ENCODE results near the gene ZNF488.

ZNF488 gene

DNA sequence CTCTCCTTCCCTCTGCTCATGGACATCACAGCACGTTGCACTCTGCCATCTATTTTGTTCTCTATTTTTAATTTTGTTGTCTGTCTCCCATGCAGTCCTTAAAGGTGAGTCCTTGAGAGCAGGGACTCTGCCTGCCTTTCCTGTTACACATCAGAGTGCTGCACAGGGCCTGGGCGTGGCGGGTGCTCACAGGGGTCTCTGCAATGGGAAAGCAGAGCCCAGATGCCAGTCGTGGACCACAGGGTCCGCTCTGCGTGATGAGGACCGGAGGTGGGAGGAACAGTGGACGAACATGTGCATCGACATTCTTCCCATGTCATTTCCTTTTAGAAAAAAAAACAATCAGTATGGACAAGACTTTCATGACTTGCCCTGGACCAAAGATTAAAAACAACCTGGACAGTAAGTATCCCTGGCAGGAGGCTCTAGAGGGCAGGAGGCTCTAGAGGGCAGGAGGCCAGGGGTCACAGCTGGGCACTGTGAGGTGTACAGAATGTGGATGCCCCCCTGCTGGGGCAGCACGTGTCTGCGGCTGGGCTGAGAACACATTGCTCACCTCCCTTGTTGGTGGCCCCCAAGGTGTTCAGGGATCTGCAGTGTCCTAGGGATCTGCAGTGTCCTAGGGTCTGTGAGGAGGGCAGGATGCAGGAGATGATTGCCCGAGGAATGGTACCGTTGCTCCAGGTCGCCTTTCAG, 29.6 kb upstream of the ZNF488 start:
- Histone ChIP-seq H3K4me1 (ENCODE audit: insufficient read depth, low read length, poor library complexity, severe bottlenecking) (no peaks in the 10 kb centered on the region), H2AFZ (ENCODE audit: low read length) (no peak overlapping the region), H3K9me3 (ENCODE audit: insufficient read depth, low read depth, low read length) (no peaks in the 10 kb centered on the region), H3F3A (ENCODE audit: low read depth) (no peaks in the 10 kb centered on the region), H3K4me3 (ENCODE audit: low read length, poor library complexity, severe bottlenecking) (no peak overlapping the region), H3K27me3 (ENCODE audit: insufficient read depth, low read length, poor library complexity, severe bottlenecking) (no peaks in the 10 kb centered on the region), H3K36me3 (ENCODE audit: insufficient read depth, low read length) (no peaks in the 10 kb centered on the region), H4K20me1 (ENCODE audit: insufficient read depth, low read length, poor library complexity, severe bottlenecking) (no peaks in the 10 kb centered on the region), H3K9me2 (replicated peaks; ENCODE audit: low read depth, low read length) (no peaks in the 10 kb centered on the region), H3K79me2 (ENCODE audit: insufficient read depth, low read length) (no peaks in the 10 kb centered on the region), H3K4me2 (ENCODE audit: low read depth, low read length, poor library complexity, severe bottlenecking) (no peak overlapping the region), H3K9ac (ENCODE audit: low read depth, low read length, poor library complexity, severe bottlenecking) (no peak overlapping the region)
- TF ChIP-seq EZH2phosphoT487 (IDR thresholded peaks at IDR 0.05; ENCODE audit: borderline replicate concordance): no peak
- TF ChIP-seq, protein P1, sequence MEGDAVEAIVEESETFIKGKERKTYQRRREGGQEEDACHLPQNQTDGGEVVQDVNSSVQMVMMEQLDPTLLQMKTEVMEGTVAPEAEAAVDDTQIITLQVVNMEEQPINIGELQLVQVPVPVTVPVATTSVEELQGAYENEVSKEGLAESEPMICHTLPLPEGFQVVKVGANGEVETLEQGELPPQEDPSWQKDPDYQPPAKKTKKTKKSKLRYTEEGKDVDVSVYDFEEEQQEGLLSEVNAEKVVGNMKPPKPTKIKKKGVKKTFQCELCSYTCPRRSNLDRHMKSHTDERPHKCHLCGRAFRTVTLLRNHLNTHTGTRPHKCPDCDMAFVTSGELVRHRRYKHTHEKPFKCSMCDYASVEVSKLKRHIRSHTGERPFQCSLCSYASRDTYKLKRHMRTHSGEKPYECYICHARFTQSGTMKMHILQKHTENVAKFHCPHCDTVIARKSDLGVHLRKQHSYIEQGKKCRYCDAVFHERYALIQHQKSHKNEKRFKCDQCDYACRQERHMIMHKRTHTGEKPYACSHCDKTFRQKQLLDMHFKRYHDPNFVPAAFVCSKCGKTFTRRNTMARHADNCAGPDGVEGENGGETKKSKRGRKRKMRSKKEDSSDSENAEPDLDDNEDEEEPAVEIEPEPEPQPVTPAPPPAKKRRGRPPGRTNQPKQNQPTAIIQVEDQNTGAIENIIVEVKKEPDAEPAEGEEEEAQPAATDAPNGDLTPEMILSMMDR (conservative IDR thresholded peaks at IDR 0.05; ENCODE audit: low read length): no peak

DNA sequence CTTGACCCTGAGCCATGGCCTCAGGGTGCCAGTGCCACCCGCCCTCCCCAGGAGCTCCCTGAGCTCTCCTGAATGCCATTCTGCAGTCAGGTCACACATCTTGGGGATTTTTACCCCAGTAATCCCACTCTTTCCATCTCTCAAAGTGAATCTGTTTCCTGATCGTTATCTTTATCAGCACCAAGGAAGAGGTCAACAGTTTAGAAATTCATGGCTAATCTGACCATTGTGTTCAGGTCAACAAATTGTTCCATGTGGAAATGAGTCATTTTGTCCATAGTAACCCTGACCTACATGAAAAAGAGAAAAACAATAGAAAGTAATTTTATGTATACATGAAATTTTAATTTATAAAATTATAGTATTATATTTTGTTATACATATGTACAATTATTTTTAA, 28.8 kb upstream of the ZNF488 start:
- TF ChIP-seq, protein P1 (conservative IDR thresholded peaks at IDR 0.05; ENCODE audit: low read length): no peak
- Histone ChIP-seq H3K36me3 (ENCODE audit: insufficient read depth, low read length) (no peaks in the 10 kb centered on the region), H3K4me2 (ENCODE audit: low read depth, low read length, poor library complexity, severe bottlenecking) (no peak overlapping the region), H3K27me3 (ENCODE audit: insufficient read depth, low read length, poor library complexity, severe bottlenecking) (no peaks in the 10 kb centered on the region), H2AFZ (ENCODE audit: low read length) (no peak overlapping the region), H3K79me2 (ENCODE audit: insufficient read depth, low read length) (no peaks in the 10 kb centered on the region), H3F3A (ENCODE audit: low read depth) (no peaks in the 10 kb centered on the region), H3K9me3 (ENCODE audit: insufficient read depth, low read depth, low read length) (no peaks in the 10 kb centered on the region), H4K20me1 (ENCODE audit: insufficient read depth, low read length, poor library complexity, severe bottlenecking) (no peaks in the 10 kb centered on the region), H3K4me1 (ENCODE audit: insufficient read depth, low read length, poor library complexity, severe bottlenecking) (no peaks in the 10 kb centered on the region), H3K4me3 (ENCODE audit: low read length, poor library complexity, severe bottlenecking) (no peak overlapping the region), H3K9me2 (replicated peaks; ENCODE audit: low read depth, low read length) (no peaks in the 10 kb centered on the region), H3K9ac (ENCODE audit: low read depth, low read length, poor library complexity, severe bottlenecking) (no peak overlapping the region)

DNA sequence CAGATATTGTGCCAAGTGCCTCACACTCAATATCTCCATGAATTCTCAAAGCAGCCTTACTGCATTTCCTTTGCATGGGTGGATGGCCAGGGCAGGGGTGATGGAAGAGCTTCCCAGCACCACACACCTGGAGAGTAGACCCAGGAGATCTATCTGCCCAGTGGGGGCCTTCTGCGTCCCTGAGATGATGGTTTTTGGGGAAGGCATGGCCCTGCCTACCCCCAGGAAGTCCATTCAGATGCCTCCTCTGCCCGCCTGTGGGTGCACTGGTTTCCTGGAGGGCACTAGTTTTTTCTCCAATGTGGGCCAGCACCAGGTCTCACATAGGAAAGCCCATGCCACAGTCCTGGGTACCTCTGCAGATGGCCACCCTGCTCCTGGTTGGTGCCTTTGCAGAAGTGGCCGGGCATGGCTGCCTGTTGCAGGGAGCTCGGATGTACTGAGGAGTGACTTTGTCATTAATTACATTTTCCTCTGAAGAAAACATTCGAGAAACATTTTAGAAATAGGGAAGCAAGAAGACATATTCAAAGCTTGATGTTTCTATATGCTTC, 28.2 kb upstream of the ZNF488 start:
- H3K27me3 ChIP-seq (ENCODE audit: insufficient read depth, low read length, poor library complexity, severe bottlenecking): no peaks in the 10 kb centered on the region
- H3K4me2 ChIP-seq (ENCODE audit: low read depth, low read length, poor library complexity, severe bottlenecking): no peak overlapping the region
- no peaks in the 10 kb centered on the region for H3F3A ChIP-seq (ENCODE audit: low read depth)
- no peak overlapping the region for H3K4me3 ChIP-seq (ENCODE audit: low read length, poor library complexity, severe bottlenecking)
- no peak overlapping the region for H2AFZ ChIP-seq (ENCODE audit: low read length)
- no peak overlapping the region for H3K9ac ChIP-seq (ENCODE audit: low read depth, low read length, poor library complexity, severe bottlenecking)
- H3K4me1 ChIP-seq (ENCODE audit: insufficient read depth, low read length, poor library complexity, severe bottlenecking): no peaks in the 10 kb centered on the region
- no peaks in the 10 kb centered on the region for H3K79me2 ChIP-seq (ENCODE audit: insufficient read depth, low read length)
- no peaks in the 10 kb centered on the region for H4K20me1 ChIP-seq (ENCODE audit: insufficient read depth, low read length, poor library complexity, severe bottlenecking)
- no peaks in the 10 kb centered on the region for H3K9me2 ChIP-seq (replicated peaks; ENCODE audit: low read depth, low read length)
- H3K9me3 ChIP-seq (ENCODE audit: insufficient read depth, low read depth, low read length): no peaks in the 10 kb centered on the region
- TF ChIP-seq, protein P1 (conservative IDR thresholded peaks at IDR 0.05; ENCODE audit: low read length): no peak
- no peak for TF ChIP-seq EZH2phosphoT487 (IDR thresholded peaks at IDR 0.05; ENCODE audit: borderline replicate concordance)
- H3K36me3 ChIP-seq (ENCODE audit: insufficient read depth, low read length): no peaks in the 10 kb centered on the region

All from Loucy (cell line).